Keratinocyte (primary cell): ENCODE results near the gene KIAA0930. TPM values are rescaled to one million over a fixed set of nuclear protein-coding genes. Genes with fewer than 3 reads are reported as not detected.

Experiments used
- DNase-seq: peaks from one replicate; pipeline ENCODE4 v3.0.0-alpha.2; 2011; ENCODE audit warnings: low read depth, missing footprints, low spot score
- FAIRE-seq: peaks from 2 replicates; lab custom pipeline; 2011; peaks lifted over from hg19 to GRCh38; lab: Jason Lieb, UNC
- H2AFZ ChIP-seq: 2 replicates; pipeline ENCODE4 v1.6.0; 2012; ENCODE audit warnings: low read length, control low read depth, inconsistent platforms; ENCODE audit not compliant: control insufficient read depth
- H3K27ac ChIP-seq: 2 replicates; pipeline ENCODE4 v1.5.1; 2011; ENCODE audit warnings: low read length; ENCODE audit not compliant: control insufficient read depth, insufficient read depth
- H3K27me3 ChIP-seq: 3 replicates; pipeline ENCODE4 v1.6.0; 2011; ENCODE audit warnings: low read length; ENCODE audit not compliant: control insufficient read depth, insufficient read depth; ENCODE audit errors: extremely low read depth
- H3K36me3 ChIP-seq, 2 experiments: 2 replicates in 1 of 2; 3 replicates in 1 of 2; pipeline ENCODE4 v1.5.1; 2011; ENCODE audit warnings: low read length in 2 of 2, mild to moderate bottlenecking in 1 of 2; ENCODE audit not compliant: control insufficient read depth in 2 of 2, insufficient read depth in 2 of 2; ENCODE audit errors: extremely low read depth in 1 of 2
- H3K4me1 ChIP-seq: 3 replicates; pipeline ENCODE4 v1.5.1; 2011; ENCODE audit warnings: low read length; ENCODE audit not compliant: control insufficient read depth, insufficient read depth; ENCODE audit errors: extremely low read depth
- H3K4me2 ChIP-seq: 3 replicates; pipeline ENCODE4 v1.6.0; 2011; ENCODE audit warnings: low read depth, low read length; ENCODE audit not compliant: control insufficient read depth, insufficient read depth; ENCODE audit errors: extremely low read depth
- H3K4me3 ChIP-seq, 3 experiments: fragments of 200-600 bp in 1 of 3; sonication (generic) in 1 of 3; 2 replicates in 2 of 3; 3 replicates in 1 of 3; pipeline ENCODE4 v1.5.1; 2011 to 2016; ENCODE audit warnings: low read length in 3 of 3, mild to moderate bottlenecking in 3 of 3, control low read depth in 2 of 3, inconsistent platforms in 1 of 3, low read depth in 1 of 3, mixed read lengths in 1 of 3, mixed run types in 1 of 3, moderate library complexity in 1 of 3; ENCODE audit not compliant: control insufficient read depth in 2 of 3, insufficient read depth in 2 of 3; ENCODE audit errors: extremely low read depth in 1 of 3
- H3K79me2 ChIP-seq: 2 replicates; pipeline ENCODE4 v1.6.0; 2012; ENCODE audit warnings: low read length; ENCODE audit not compliant: control insufficient read depth, insufficient read depth
- H3K9ac ChIP-seq: 3 replicates; pipeline ENCODE4 v1.6.0; 2011; ENCODE audit warnings: low read length; ENCODE audit not compliant: control insufficient read depth, insufficient read depth; ENCODE audit errors: extremely low read depth
- H3K9me1 ChIP-seq: 3 replicates; pipeline ENCODE4 v1.6.0; 2011; ENCODE audit warnings: low read length; ENCODE audit not compliant: control insufficient read depth, insufficient read depth; ENCODE audit errors: extremely low read depth
- H3K9me3 ChIP-seq: 2 replicates; pipeline ENCODE4 v1.5.1; 2012; ENCODE audit warnings: low read depth, low read length; ENCODE audit not compliant: control insufficient read depth
- H4K20me1 ChIP-seq: 3 replicates; pipeline ENCODE4 v1.6.0; 2011; ENCODE audit warnings: low read length; ENCODE audit not compliant: control insufficient read depth, insufficient read depth; ENCODE audit errors: extremely low read depth
- CTCF ChIP-seq, 3 experiments: IDR thresholded peaks in 1 of 3; conservative IDR thresholded peaks in 1 of 3; optimal IDR thresholded peaks in 1 of 3; 2 replicates in 2 of 3; 3 replicates in 1 of 3; pipeline versions ENCODE3 to v1.5.1; 2011; ENCODE audit warnings: low read length in 3 of 3, mild to moderate bottlenecking in 3 of 3, moderate library complexity in 2 of 3, control low read depth in 1 of 3, inconsistent platforms in 1 of 3; ENCODE audit not compliant: insufficient read depth in 2 of 3; ENCODE audit errors: extremely low read depth in 1 of 3
- EZH2 ChIP-seq: IDR thresholded peaks from one replicate; pipeline ENCODE4 v1.6.1; 2012; ENCODE audit warnings: inconsistent platforms, mild to moderate bottlenecking, low read length, moderate library complexity
- dilution Hi-C: fragments of 300-500 bp; cut with MboI; formaldehyde crosslinking; loops from one replicate; pipeline ENCODE4 v1.7.0; 2020; ENCODE audit warnings: low sequenced_read_pairs; ENCODE audit not compliant: extremely low pct_ligation_motif_present
- polyA plus RNA-seq, 5 experiments: library from polyadenylated mRNA; depleted of rRNA in 3 of 5; stranded (reverse) in 3 of 5; stranded (forward) in 1 of 5; unstranded in 1 of 5; fragments of >200 nt; gene quantifications; 1 replicate in 1 of 5; 2 replicates in 3 of 5; 3 replicates in 1 of 5; pipeline versions ENCODE4 v1.2.1 to v1.2.3, GENCODE V29; 2011 to 2012; ENCODE audit warnings: missing spikeins in 2 of 5, low read depth in 1 of 5, low replicate concordance in 1 of 5

The KIAA0930 gene
- polyA plus RNA-seq, 1 donor (not counting 4 experiments of a cell fraction or from before 2014, with no cell fraction given), result 115 TPM

GRCh38 chr22:45196308-45196707 lies 44.4 kb downstream of the KIAA0930 start:
- TF ChIP-seq EZH2, result no peak
- no peak for TF ChIP-seq CTCF (optimal IDR thresholded peaks at IDR 0.05 in 1 of 3, IDR thresholded peaks at IDR 0.05 in 1 of 3, conservative IDR thresholded peaks at IDR 0.05 in 1 of 3; ENCODE audit: extremely low read depth in 1 of 3, insufficient read depth in 2 of 3, low read length in 3 of 3)
- dilution Hi-C loops, result no loop called here
- Histone ChIP-seq H3K79me2 (peaks cover 4% of the 10 kb centered on the region), H3K4me2 (no peak overlapping the region), H3K27me3 (no peaks in the 10 kb centered on the region), H2AFZ (no peak overlapping the region), H3K9me1 (no peaks in the 10 kb centered on the region), H4K20me1 (peaks cover 8% of the 10 kb centered on the region), H3K27ac (no peak overlapping the region), H3K36me3 (peaks cover 40 to 57% of the 10 kb centered on the region in 2 experiments), H3K9ac (no peak overlapping the region), H3K4me1 (no peaks in the 10 kb centered on the region), H3K9me3 (no peaks in the 10 kb centered on the region), H3K4me3 (no peak overlapping the region)
- no peak for FAIRE-seq
- DNase-seq, result no peak

GRCh38 chr22:45195616-45196015 lies 45.1 kb downstream of the KIAA0930 start:
- Histone ChIP-seq H3K27me3 (no peaks in the 10 kb centered on the region), H3K4me1 (no peaks in the 10 kb centered on the region), H3K9ac (no peak overlapping the region), H3K4me3 (no peak overlapping the region), H3K27ac (no peak overlapping the region), H4K20me1 (peaks cover 3% of the 10 kb centered on the region), H3K4me2 (no peak overlapping the region), H2AFZ (no peak overlapping the region), H3K9me1 (no peaks in the 10 kb centered on the region), H3K36me3 (peaks cover 39 to 53% of the 10 kb centered on the region in 2 experiments), H3K9me3 (no peaks in the 10 kb centered on the region), H3K79me2 (peaks cover 2% of the 10 kb centered on the region)
- TF ChIP-seq CTCF (optimal IDR thresholded peaks at IDR 0.05 in 1 of 3, IDR thresholded peaks at IDR 0.05 in 1 of 3, conservative IDR thresholded peaks at IDR 0.05 in 1 of 3; ENCODE audit: extremely low read depth in 1 of 3, insufficient read depth in 2 of 3, low read length in 3 of 3), result no peak
- no peak for TF ChIP-seq EZH2
- DNase-seq, result no peak
- dilution Hi-C loops, result no loop called here
- FAIRE-seq, result no peak
